LNCaP clone FGC (cell line): ENCODE measurements around the gene ADAMTSL5.

ENCODE experiments used
- DNase-seq: peaks from one replicate; pipeline ENCODE4 v3.0.0-alpha.2; 2011; ENCODE audit warnings: low read depth
- H3K4me3 ChIP-seq: 2 replicates; pipeline ENCODE4 v1.5.1; 2011; ENCODE audit warnings: mild to moderate bottlenecking, low read depth, low read length, control low read depth
- CTCF ChIP-seq: IDR thresholded peaks from 2 replicates; pipeline ENCODE4 v1.5.1; 2012; ENCODE audit warnings: mild to moderate bottlenecking; ENCODE audit not compliant: control insufficient read depth, insufficient read depth; ENCODE audit errors: extremely low read depth

Gene ADAMTSL5

GRCh38 chr19:1527650-1528309 lies 15.0 kb upstream of the ADAMTSL5 start:
- H3K4me3 ChIP-seq: no peak overlapping the region
- TF ChIP-seq CTCF: no peak
- DNase-seq: no peak

GRCh38 chr19:1526979-1527649 lies 14.3 kb upstream of the ADAMTSL5 start:
- no peak for TF ChIP-seq CTCF
- no peak for DNase-seq
- H3K4me3 ChIP-seq: no peak overlapping the region

- H3K4me3 ChIP-seq: no peak overlapping the region
- no peak for TF ChIP-seq CTCF
- DNase-seq: no peak
Observed at GRCh38 chr19:1526066-1526778, 13.4 kb upstream of the ADAMTSL5 start.

- H3K4me3 ChIP-seq: no peak overlapping the region
- TF ChIP-seq CTCF: no peak
- no peak for DNase-seq
Observed at GRCh38 chr19:1525343-1525742, 12.5 kb upstream of the ADAMTSL5 start.

GRCh38 chr19:1524972-1525325 lies 12.1 kb upstream of the ADAMTSL5 start:
- DNase-seq: no peak
- no peak overlapping the region for H3K4me3 ChIP-seq
- TF ChIP-seq CTCF: no peak

- no peak overlapping the region for H3K4me3 ChIP-seq
- no peak for TF ChIP-seq CTCF
- no peak for DNase-seq
Observed at GRCh38 chr19:1524287-1524971, 11.6 kb upstream of the ADAMTSL5 start.
